Spleen (tissue), 11 donors: ENCODE data around the gene PTCD2. TPM values are rescaled to one million over a fixed set of nuclear protein-coding genes. Genes with fewer than 3 reads are reported as not detected.
A peak's percentile ranks its signal among the peaks of the same experiment; 100 is the strongest.

Source experiments
- DNase-seq: peaks from one replicate; pipeline ENCODE4 v3.0.0-alpha.2; 2020
- H3K27ac ChIP-seq, 8 donors: fragments of 200-600 bp; sonication (generic) in 7 of 8; 1 replicate in 4 of 8; 2 replicates in 4 of 8; pipeline versions ENCODE4 v1.5.0 to v1.8.0; 2016 to 2021; ENCODE audit warnings: inconsistent platforms in 4 of 8, mild to moderate bottlenecking in 4 of 8, moderate library complexity in 1 of 8
- H3K27me3 ChIP-seq, 7 donors: fragments of 200-600 bp; sonication (generic) in 6 of 7; replicated peaks in 1 of 7; 1 replicate in 4 of 7; 2 replicates in 3 of 7; pipeline versions ENCODE4 v1.5.0 to v1.8.0; 2016 to 2021; ENCODE audit warnings: inconsistent platforms in 3 of 7, mild to moderate bottlenecking in 1 of 7
- H3K36me3 ChIP-seq, 6 donors: fragments of 200-600 bp; sonication (generic) in 5 of 6; 1 replicate in 4 of 6; 2 replicates in 2 of 6; pipeline versions ENCODE4 v1.5.0 to v1.8.0; 2016 to 2021; ENCODE audit warnings: inconsistent platforms in 2 of 6
- H3K4me1 ChIP-seq, 6 donors: fragments of 200-600 bp; sonication (generic) in 5 of 6; 1 replicate in 3 of 6; 2 replicates in 3 of 6; pipeline versions ENCODE4 v1.5.0 to v1.8.0; 2016 to 2021; ENCODE audit warnings: inconsistent platforms in 3 of 6
- H3K4me3 ChIP-seq, 8 donors: fragments of 200-600 bp; sonication (generic) in 7 of 8; 1 replicate in 4 of 8; 2 replicates in 4 of 8; pipeline versions ENCODE4 v1.5.0 to v1.8.0; 2016 to 2021; ENCODE audit warnings: inconsistent platforms in 4 of 8, mild to moderate bottlenecking in 4 of 8, moderate library complexity in 2 of 8
- H3K9me3 ChIP-seq, 8 donors: fragments of 200-600 bp; sonication (generic) in 7 of 8; 1 replicate in 4 of 8; 2 replicates in 4 of 8; pipeline versions ENCODE4 v1.5.0 to v1.8.0; 2016 to 2021; ENCODE audit warnings: inconsistent platforms in 4 of 8
- CTCF ChIP-seq, 11 experiments: fragments of 200-600 bp in 7 of 11; fragments of 450-650 bp in 4 of 11; sonication (generic) in 4 of 11; IDR thresholded peaks in 8 of 11; conservative IDR thresholded peaks in 3 of 11; 1 replicate in 7 of 11; 2 replicates in 4 of 11; pipeline versions ENCODE4 v1.4.0 to v1.8.0; 2016 to 2021; ENCODE audit warnings: antibody characterized with exemption in 11 of 11, inconsistent platforms in 4 of 11, mild to moderate bottlenecking in 1 of 11
- POLR2A ChIP-seq, 3 donors: fragments of 450-650 bp; IDR thresholded peaks; one replicate each; pipeline ENCODE4 v1.5.1; 2017; ENCODE audit warnings: antibody characterized with exemption in 3 of 3, mild to moderate bottlenecking in 1 of 3
- POLR2AphosphoS5 ChIP-seq, 3 donors: sonication (generic); formaldehyde crosslinking; IDR thresholded peaks; one replicate each; pipeline ENCODE4 v1.5.1; 2017; ENCODE audit warnings: antibody characterized with exemption in 3 of 3
- WGBS, 5 donors: extraction: QIAGEN DNeasy Blood & Tissue Kit in 3 of 5; methylation state at CpG; one replicate each; pipeline versions ENCODE4 v1.1.5 to v1.1.7; 2013 to 2018; 5-methylcytosine and 5-hydroxymethylcytosine counted together
- intact Hi-C: fragments of 100-400 bp; cut with DNase I; formaldehyde crosslinking; loops from one replicate; pipeline ENCODE4 v1.15.0; 2023; ENCODE audit warnings: low total_unique reads
- polyA plus RNA-seq, 3 donors: library from polyadenylated mRNA; stranded (reverse); fragments of 200-250 nt; gene quantifications; one replicate each; pipeline ENCODE4 v1.2.1, GENCODE V29; 2013
- total RNA-seq, 7 donors: library from RNA; depleted of rRNA in 3 of 7; stranded (reverse); fragments of >200 nt in 3 of 7; fragmentation: NEBNext Ultra II Directional in 4 of 7; extraction: Animal tissue kit (Norgen Biotek cat#: 25700) in 4 of 7; gene quantifications; one replicate each; pipeline versions ENCODE4 v1.1.0 to v1.2.1, GENCODE V29; 2016 to 2021
- donor health status: healthy with polysubstance abuse.
- donor health status: DM: no; HTN: no; CAD: no; lungs with moderate emphysema.
- donor health status: DM: no; HTN: no; CAD: no.
- donor health status: Bipolar disorder and iron deficiency.
- donor health status: healthy.
- donor health status: DM: no; HTN: no; CAD: no.
- donor health status: DM: yes; HTN: yes; CAD: no.

The PTCD2 gene
- total and polyA plus RNA-seq, 10 donors, result 1.2 to 11.7 (median 7.5) TPM

GRCh38 chr5:72286798-72287197 lies 33.4 kb upstream of the PTCD2 start:
- TF ChIP-seq POLR2A (IDR thresholded peaks at IDR 0.05), result no peak
- TF ChIP-seq CTCF (IDR thresholded peaks at IDR 0.05 in 8 of 11, conservative IDR thresholded peaks at IDR 0.05 in 3 of 11), result no peak
- TF ChIP-seq POLR2AphosphoS5 (IDR thresholded peaks at IDR 0.05), result no peak
- peaks cover 0 to 27% (median 6%) of the 10 kb centered on the region in 6 donors for H3K4me1 ChIP-seq
- H3K4me3 ChIP-seq, result no peak overlapping the region
- H3K27ac ChIP-seq, result no peak overlapping the region
- no peak for DNase-seq
- no peaks in the 10 kb centered on the region for H3K27me3 ChIP-seq
- peaks cover 0 to 55% (median 0%) of the 10 kb centered on the region in 6 donors for H3K36me3 ChIP-seq
- intact Hi-C loops, result no loop called here
- WGBS, 5 donors, result 95 to 98% (median 97%) methylated on average over 5 of the region's 5 CpGs
- no peaks in the 10 kb centered on the region for H3K9me3 ChIP-seq

GRCh38 chr5:72288924-72289323 lies 31.2 kb upstream of the PTCD2 start:
- Histone ChIP-seq H3K4me3 (no peak overlapping the region), H3K4me1 (peaks cover 0 to 32% (median 13%) of the 10 kb centered on the region in 6 donors), H3K9me3 (no peaks in the 10 kb centered on the region), H3K27ac (no peak overlapping the region), H3K27me3 (no peaks in the 10 kb centered on the region), H3K36me3 (peaks cover 0 to 52% (median 0%) of the 10 kb centered on the region in 6 donors)
- intact Hi-C loops, result no loop called here
- DNase-seq, result no peak
- no peak for TF ChIP-seq POLR2AphosphoS5 (IDR thresholded peaks at IDR 0.05)
- no peak for TF ChIP-seq POLR2A (IDR thresholded peaks at IDR 0.05)
- TF ChIP-seq CTCF (IDR thresholded peaks at IDR 0.05 in 8 of 11, conservative IDR thresholded peaks at IDR 0.05 in 3 of 11), result no peak
- 64 to 83% (median 77%) methylated on average over 2 of the region's 2 CpGs for WGBS, 5 donors

DNA sequence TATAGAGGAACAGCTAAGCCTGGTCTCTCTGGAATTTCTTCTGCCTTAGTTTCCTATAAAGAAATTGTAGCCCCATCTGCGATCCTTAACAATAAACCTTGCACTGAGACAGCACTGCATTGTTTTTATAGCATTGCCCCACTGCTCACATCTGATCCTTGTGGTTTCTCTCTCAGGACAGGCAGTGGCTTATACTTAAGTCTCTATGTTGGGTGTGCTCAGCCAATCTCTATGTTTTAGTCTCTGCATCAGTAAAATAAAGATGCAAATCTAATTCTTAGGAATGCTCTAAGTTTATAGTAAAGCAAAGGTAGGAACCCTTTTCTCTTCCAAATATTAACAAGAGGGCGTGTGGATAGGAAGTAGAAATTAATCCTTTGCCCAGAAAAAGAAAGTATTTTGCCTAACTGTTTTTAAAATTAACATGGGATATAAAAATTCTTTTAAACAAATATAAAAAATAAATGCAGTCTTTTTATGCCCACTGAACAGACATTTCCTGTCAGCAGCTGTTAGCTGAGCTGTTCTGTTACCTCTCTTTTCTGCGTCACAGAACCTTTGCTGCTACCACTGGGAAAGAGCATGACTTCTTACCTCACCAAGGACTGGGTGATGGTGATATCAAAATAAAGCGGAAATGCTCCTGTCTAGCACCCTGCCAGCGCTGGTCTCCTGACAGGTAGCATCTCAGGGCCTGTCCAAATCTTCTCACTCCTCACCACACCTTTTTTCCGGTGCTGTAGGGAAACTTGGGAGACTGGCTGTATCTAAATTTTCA lies 29.6 kb upstream of the PTCD2 start:
- Histone ChIP-seq H3K4me1 (peaks cover 0 to 38% (median 16%) of the 10 kb centered on the region in 6 donors), H3K27ac (peak overlapping the region in 3 of 8 donors; percentile 7 to 27 (median 20)), H3K27me3 (no peaks in the 10 kb centered on the region), H3K9me3 (no peaks in the 10 kb centered on the region), H3K36me3 (peaks cover 0 to 64% (median 0%) of the 10 kb centered on the region in 6 donors), H3K4me3 (no peak overlapping the region)
- WGBS, 5 donors, result 80 to 87% (median 87%) methylated on average over 6 of the region's 6 CpGs
- TF ChIP-seq POLR2AphosphoS5 (IDR thresholded peaks at IDR 0.05), result no peak
- intact Hi-C loops, result no loop called here
- DNase-seq, result no peak

GRCh38 chr5:72291601-72292000 lies 28.6 kb upstream of the PTCD2 start:
- no peak overlapping the region for H3K4me3 ChIP-seq
- H3K4me1 ChIP-seq, result peaks cover 0 to 45% (median 15%) of the 10 kb centered on the region in 6 donors
- H3K27ac ChIP-seq, result no peak overlapping the region
- no peaks in the 10 kb centered on the region for H3K9me3 ChIP-seq
- H3K36me3 ChIP-seq, result peaks cover 0 to 72% (median 2%) of the 10 kb centered on the region in 6 donors
- TF ChIP-seq POLR2A (IDR thresholded peaks at IDR 0.05) (no peak), POLR2AphosphoS5 (IDR thresholded peaks at IDR 0.05) (no peak), CTCF (IDR thresholded peaks at IDR 0.05 in 8 of 11, conservative IDR thresholded peaks at IDR 0.05 in 3 of 11) (no peak)
- 89 to 98% (median 93%) methylated on average over 3 of the region's 3 CpGs for WGBS, 5 donors
- intact Hi-C loops, result no loop called here
- H3K27me3 ChIP-seq, result no peaks in the 10 kb centered on the region
- DNase-seq, result no peak
